Measurements from ENCODE around the gene BLOC1S4. TPM values are rescaled to one million over a fixed set of nuclear protein-coding genes. Genes with fewer than 3 reads are reported as not detected.

The BLOC1S4 gene
- total RNA-seq, 3 donors from 2014 or later = 24.4 to 27.4 (median 26.0) TPM

GRCh38 chr4:6699388-6699787, 16.6 kb upstream of the BLOC1S4 start:
- DNase-seq (no peak), ATAC-seq (no peak)
- no peak overlapping the region for H3K4me3 Mint-ChIP-seq
- no peaks in the 10 kb centered on the region for H3K27me3 Mint-ChIP-seq (ENCODE audit: low read depth)
- peaks cover 63% of the 10 kb centered on the region for H3K4me1 Mint-ChIP-seq (ENCODE audit: low read depth)
- peaks cover 21% of the 10 kb centered on the region for H3K36me3 Mint-ChIP-seq (ENCODE audit: insufficient read depth)
- H3K9me3 Mint-ChIP-seq = no peaks in the 10 kb centered on the region

GRCh38 chr4:6699903-6700302, 16.1 kb upstream of the BLOC1S4 start:
- Mint-ChIP-seq H3K4me3 (no peak overlapping the region), H3K9me3 (no peaks in the 10 kb centered on the region), H3K36me3 (ENCODE audit: insufficient read depth) (peaks cover 25% of the 10 kb centered on the region), H3K27me3 (ENCODE audit: low read depth) (no peaks in the 10 kb centered on the region), H3K4me1 (ENCODE audit: low read depth) (peaks cover 63% of the 10 kb centered on the region)
- DNase-seq (no peak), ATAC-seq (no peak)

GRCh38 chr4:6701371-6701770, 14.6 kb upstream of the BLOC1S4 start:
- H3K27me3 Mint-ChIP-seq (ENCODE audit: low read depth) = no peaks in the 10 kb centered on the region
- H3K4me1 Mint-ChIP-seq (ENCODE audit: low read depth) = peaks cover 63% of the 10 kb centered on the region
- H3K4me3 Mint-ChIP-seq = no peak overlapping the region
- peaks cover 33% of the 10 kb centered on the region for H3K36me3 Mint-ChIP-seq (ENCODE audit: insufficient read depth)
- ATAC-seq = no peak
- no peak for DNase-seq
- H3K9me3 Mint-ChIP-seq = no peaks in the 10 kb centered on the region

- Mint-ChIP-seq H3K27me3 (ENCODE audit: low read depth) (no peaks in the 10 kb centered on the region), H3K36me3 (ENCODE audit: insufficient read depth) (peaks cover 42% of the 10 kb centered on the region), H3K4me3 (no peak overlapping the region), H3K9me3 (no peaks in the 10 kb centered on the region), H3K4me1 (ENCODE audit: low read depth) (peaks cover 66% of the 10 kb centered on the region)
- ATAC-seq (no peak), DNase-seq (no peak)
These were observed 13.2 kb upstream of the BLOC1S4 start for GRCh38 chr4:6702761-6703160.

GRCh38 chr4:6703786-6704185, 12.2 kb upstream of the BLOC1S4 start:
- DNase-seq (no peak), ATAC-seq (peak; percentile 45 to 61)
- Mint-ChIP-seq H3K9me3 (no peaks in the 10 kb centered on the region), H3K36me3 (ENCODE audit: insufficient read depth) (peaks cover 46% of the 10 kb centered on the region), H3K27me3 (ENCODE audit: low read depth) (no peaks in the 10 kb centered on the region), H3K4me1 (ENCODE audit: low read depth) (peaks cover 69% of the 10 kb centered on the region), H3K4me3 (no peak overlapping the region)

GRCh38 chr4:6705646-6706045, 10.3 kb upstream of the BLOC1S4 start:
- no peaks in the 10 kb centered on the region for H3K27me3 Mint-ChIP-seq (ENCODE audit: low read depth)
- ATAC-seq (peak in 1 of 2 donors; percentile 14), DNase-seq (no peak)
- peaks cover 63% of the 10 kb centered on the region for H3K4me1 Mint-ChIP-seq (ENCODE audit: low read depth)
- peak overlapping the region; percentile 34 for H3K4me3 Mint-ChIP-seq
- peaks cover 45% of the 10 kb centered on the region for H3K36me3 Mint-ChIP-seq (ENCODE audit: insufficient read depth)
- H3K9me3 Mint-ChIP-seq = no peaks in the 10 kb centered on the region

- peaks cover 44% of the 10 kb centered on the region for H3K36me3 Mint-ChIP-seq (ENCODE audit: insufficient read depth)
- H3K4me1 Mint-ChIP-seq (ENCODE audit: low read depth) = peaks cover 65% of the 10 kb centered on the region
- no peak for ATAC-seq
- no peak for DNase-seq
- peak overlapping the region; percentile 34 for H3K4me3 Mint-ChIP-seq
- H3K27me3 Mint-ChIP-seq (ENCODE audit: low read depth) = no peaks in the 10 kb centered on the region
- H3K9me3 Mint-ChIP-seq = no peaks in the 10 kb centered on the region
These were observed 9.8 kb upstream of the BLOC1S4 start for GRCh38 chr4:6706173-6706572.

- no peaks in the 10 kb centered on the region for H3K27me3 Mint-ChIP-seq (ENCODE audit: low read depth)
- DNase-seq = peak; percentile 94
- no peaks in the 10 kb centered on the region for H3K9me3 Mint-ChIP-seq
- peak; percentile 76 to 84 for ATAC-seq
- peak within 1 kb of the TSS; percentile 100 for H3K4me3 Mint-ChIP-seq
- peaks cover 31% of the 10 kb centered on the region for H3K36me3 Mint-ChIP-seq (ENCODE audit: insufficient read depth)
- H3K4me1 Mint-ChIP-seq (ENCODE audit: low read depth) = peaks cover 51% of the 10 kb centered on the region
These were observed 6.5 kb upstream of the BLOC1S4 start, which contains the start of gene MRFAP1L1 for GRCh38 chr4:6709230-6710114. Gene MRFAP1L1 (minus strand): TSS chr4:6709865. CDS start chr4:6709629, 236 bp downstream.

- H3K4me3 Mint-ChIP-seq = peak overlapping the region; percentile 100
- ATAC-seq = no peak
These were observed 5.7 kb upstream of the BLOC1S4 start for GRCh38 chr4:6710282-6710681.

GRCh38 chr4:6710996-6711395, 5.0 kb upstream of the BLOC1S4 start:
- Mint-ChIP-seq H3K4me3 (no peak overlapping the region), H3K36me3 (ENCODE audit: insufficient read depth) (peaks cover 21% of the 10 kb centered on the region), H3K27me3 (ENCODE audit: low read depth) (no peaks in the 10 kb centered on the region), H3K4me1 (ENCODE audit: low read depth) (peaks cover 43% of the 10 kb centered on the region), H3K9me3 (no peaks in the 10 kb centered on the region)
- ATAC-seq (no peak), DNase-seq (no peak)

More at GRCh38 chr4:6710282-6710681, 5.7 kb upstream of the BLOC1S4 start:
- Mint-ChIP-seq H3K36me3 (ENCODE audit: insufficient read depth) (peaks cover 25% of the 10 kb centered on the region), H3K9me3 (no peaks in the 10 kb centered on the region), H3K4me1 (ENCODE audit: low read depth) (peaks cover 43% of the 10 kb centered on the region), H3K27me3 (ENCODE audit: low read depth) (no peaks in the 10 kb centered on the region)
- no peak for DNase-seq

- no peaks in the 10 kb centered on the region for H3K27me3 Mint-ChIP-seq (ENCODE audit: low read depth)
- DNase-seq (no peak), ATAC-seq (no peak)
- peaks cover 5% of the 10 kb centered on the region for H3K36me3 Mint-ChIP-seq (ENCODE audit: insufficient read depth)
- H3K4me3 Mint-ChIP-seq = no peak overlapping the region
- no peaks in the 10 kb centered on the region for H3K9me3 Mint-ChIP-seq
- H3K4me1 Mint-ChIP-seq (ENCODE audit: low read depth) = peaks cover 30% of the 10 kb centered on the region
These were observed 1.0 kb upstream of the BLOC1S4 start for GRCh38 chr4:6714954-6715353.

- Mint-ChIP-seq H3K4me3 (peak overlapping the region; percentile 93), H3K9me3 (no peaks in the 10 kb centered on the region), H3K36me3 (ENCODE audit: insufficient read depth) (peaks cover 5% of the 10 kb centered on the region), H3K4me1 (ENCODE audit: low read depth) (peaks cover 31% of the 10 kb centered on the region), H3K27me3 (ENCODE audit: low read depth) (no peaks in the 10 kb centered on the region)
- ATAC-seq = no peak
- no peak for DNase-seq
These were observed 313 bp upstream of the BLOC1S4 start for GRCh38 chr4:6715704-6716017.

- ATAC-seq (no peak), DNase-seq (no peak)
- Mint-ChIP-seq H3K9me3 (no peaks in the 10 kb centered on the region), H3K27me3 (ENCODE audit: low read depth) (no peaks in the 10 kb centered on the region), H3K4me1 (ENCODE audit: low read depth) (peaks cover 28% of the 10 kb centered on the region), H3K4me3 (peak overlapping the region; percentile 93), H3K36me3 (ENCODE audit: insufficient read depth) (peaks cover 5% of the 10 kb centered on the region)
These were observed 1.1 kb downstream of the BLOC1S4 start for GRCh38 chr4:6716958-6717655.

GRCh38 chr4:6718932-6719610, 3.1 kb downstream of the BLOC1S4 start:
- peaks cover 5% of the 10 kb centered on the region for H3K36me3 Mint-ChIP-seq (ENCODE audit: insufficient read depth)
- peak overlapping the region; percentile 50 for H3K4me3 Mint-ChIP-seq
- no peaks in the 10 kb centered on the region for H3K9me3 Mint-ChIP-seq
- ATAC-seq (no peak), DNase-seq (no peak)
- no peaks in the 10 kb centered on the region for H3K27me3 Mint-ChIP-seq (ENCODE audit: low read depth)
- peaks cover 28% of the 10 kb centered on the region for H3K4me1 Mint-ChIP-seq (ENCODE audit: low read depth)
